GM19239 (cell line): Measurements from ENCODE around the gene KIAA1549.

Source experiments
- DNase-seq: peaks from one replicate; pipeline ENCODE4 v3.0.0; 2011; ENCODE audit warnings: low spot score; ENCODE audit not compliant: insufficient read length
- FAIRE-seq: peaks from 2 replicates; lab custom pipeline; 2011; peaks lifted over from hg19 to GRCh38; lab: Jason Lieb, UNC

Gene KIAA1549

GRCh38 chr7:138975343-138976104, 5.7 kb downstream of the KIAA1549 start:
- no peak for FAIRE-seq
- DNase-seq, result no peak

- FAIRE-seq (no peak), DNase-seq (no peak)
These were observed 6.4 kb downstream of the KIAA1549 start for GRCh38 chr7:138974675-138975292.

GRCh38 chr7:138974103-138974502, 7.1 kb downstream of the KIAA1549 start:
- DNase-seq (no peak), FAIRE-seq (no peak)

- FAIRE-seq (no peak), DNase-seq (no peak)
These were observed 10.2 kb downstream of the KIAA1549 start for GRCh38 chr7:138970952-138971351.

- DNase-seq (no peak), FAIRE-seq (no peak)
These were observed 10.7 kb downstream of the KIAA1549 start for GRCh38 chr7:138970446-138970845.

- FAIRE-seq (no peak), DNase-seq (no peak)
These were observed 14.0 kb downstream of the KIAA1549 start for GRCh38 chr7:138967159-138967558.

- FAIRE-seq (no peak), DNase-seq (no peak)
These were observed 16.4 kb downstream of the KIAA1549 start for GRCh38 chr7:138964624-138965436.

GRCh38 chr7:138963675-138964074, 17.5 kb downstream of the KIAA1549 start:
- FAIRE-seq, result no peak
- DNase-seq, result no peak

GRCh38 chr7:138962561-138963270, 18.5 kb downstream of the KIAA1549 start:
- no peak for DNase-seq
- FAIRE-seq, result no peak

GRCh38 chr7:138961159-138961558, 20.0 kb downstream of the KIAA1549 start:
- FAIRE-seq (no peak), DNase-seq (no peak)

GRCh38 chr7:138958391-138958956, 22.7 kb downstream of the KIAA1549 start:
- DNase-seq (no peak), FAIRE-seq (no peak)

- FAIRE-seq, result no peak
- no peak for DNase-seq
These were observed 23.3 kb downstream of the KIAA1549 start for GRCh38 chr7:138957753-138958390.

GRCh38 chr7:138957217-138957616, 24.0 kb downstream of the KIAA1549 start:
- FAIRE-seq (no peak), DNase-seq (no peak)

GRCh38 chr7:138954545-138955475, 26.4 kb downstream of the KIAA1549 start:
- DNase-seq (no peak), FAIRE-seq (no peak)

- no peak for DNase-seq
These were observed 28.4 kb downstream of the KIAA1549 start for GRCh38 chr7:138952791-138953190.

GRCh38 chr7:138951953-138952352, 29.2 kb downstream of the KIAA1549 start:
- DNase-seq (no peak), FAIRE-seq (no peak)

More at GRCh38 chr7:138952791-138953190, 28.4 kb downstream of the KIAA1549 start:
- FAIRE-seq, result no peak

- FAIRE-seq (no peak), DNase-seq (no peak)
These were observed 31.6 kb downstream of the KIAA1549 start for GRCh38 chr7:138949421-138950088.

- no peak for DNase-seq
- FAIRE-seq, result no peak
These were observed 32.8 kb downstream of the KIAA1549 start for GRCh38 chr7:138948403-138948802.
